ENCODE measurements around the gene PTCD3.
A peak's percentile ranks its signal among the peaks of the same experiment; 100 is the strongest.

PTCD3 gene

GRCh38 chr2:86105969-86106945 is at the start of gene PTCD3:
TSS of gene PTCD3 (plus strand) at chr2:86106235. CDS start at chr2:86106248, 13 bp downstream.
- peak; percentile 88 to 89 for DNase-seq (ENCODE audit: low read depth in 2 of 2)

GRCh38 chr2:86056590-86057331 is 49.3 kb upstream of the PTCD3 start:
- no peak for DNase-seq (ENCODE audit: low read depth in 2 of 2)

- DNase-seq (ENCODE audit: low read depth in 2 of 2): no peak
These were observed 44.0 kb upstream of the PTCD3 start for GRCh38 chr2:86062043-86062442.

- no peak for DNase-seq (ENCODE audit: low read depth in 2 of 2)
These were observed 42.0 kb upstream of the PTCD3 start for GRCh38 chr2:86064006-86064405.

GRCh38 chr2:86065512-86065911 is 40.5 kb upstream of the PTCD3 start:
- no peak for DNase-seq (ENCODE audit: low read depth in 2 of 2)

- no peak for DNase-seq (ENCODE audit: low read depth in 2 of 2)
These were observed 39.9 kb upstream of the PTCD3 start for GRCh38 chr2:86066007-86066578.

- DNase-seq (ENCODE audit: low read depth in 2 of 2): no peak
These were observed 39.1 kb upstream of the PTCD3 start for GRCh38 chr2:86066915-86067314.

- no peak for DNase-seq (ENCODE audit: low read depth in 2 of 2)
These were observed 37.9 kb upstream of the PTCD3 start for GRCh38 chr2:86068136-86068588.

- no peak for DNase-seq (ENCODE audit: low read depth in 2 of 2)
These were observed 37.4 kb upstream of the PTCD3 start for GRCh38 chr2:86068648-86069047.

GRCh38 chr2:86069091-86069685 is 36.8 kb upstream of the PTCD3 start:
- no peak for DNase-seq (ENCODE audit: low read depth in 2 of 2)

GRCh38 chr2:86069783-86070339 is 36.2 kb upstream of the PTCD3 start:
- no peak for DNase-seq (ENCODE audit: low read depth in 2 of 2)

- DNase-seq (ENCODE audit: low read depth in 2 of 2): no peak
These were observed 35.2 kb upstream of the PTCD3 start for GRCh38 chr2:86070868-86071267.

- DNase-seq (ENCODE audit: low read depth in 2 of 2): no peak
These were observed 33.7 kb upstream of the PTCD3 start for GRCh38 chr2:86072271-86072858.

- DNase-seq (ENCODE audit: low read depth in 2 of 2): no peak
These were observed 32.8 kb upstream of the PTCD3 start for GRCh38 chr2:86073225-86073624.

GRCh38 chr2:86074256-86074655 is 31.8 kb upstream of the PTCD3 start:
- DNase-seq (ENCODE audit: low read depth in 2 of 2): no peak

- DNase-seq (ENCODE audit: low read depth in 2 of 2): no peak
These were observed 31.2 kb upstream of the PTCD3 start for GRCh38 chr2:86074811-86075210.

- DNase-seq (ENCODE audit: low read depth in 2 of 2): no peak
These were observed 30.1 kb upstream of the PTCD3 start for GRCh38 chr2:86075886-86076285.

- no peak for DNase-seq (ENCODE audit: low read depth in 2 of 2)
These were observed 27.1 kb upstream of the PTCD3 start for GRCh38 chr2:86078774-86079545.

- DNase-seq (ENCODE audit: low read depth in 2 of 2): peak; percentile 57 to 60
These were observed 25.8 kb upstream of the PTCD3 start for GRCh38 chr2:86079981-86080911.
